ENCODE data around the gene PACRG.

GRCh38 chr6:162904069-162904663, 176.4 kb downstream of the PACRG start:
- TF ChIP-seq MAX (IDR thresholded peaks at IDR 0.05) (no peak), CTCF (IDR thresholded peaks at IDR 0.05; ENCODE audit: low read depth, low read length, missing input control) (no peak), TAF1 (conservative IDR thresholded peaks at IDR 0.05) (no peak), ATF3 (IDR thresholded peaks at IDR 0.05) (no peak), REST (IDR thresholded peaks at IDR 0.05) (no peak), YY1 (IDR thresholded peaks at IDR 0.05) (no peak), RAD21 (IDR thresholded peaks at IDR 0.05) (no peak), JUND (IDR thresholded peaks at IDR 0.05) (no peak), GABPA (IDR thresholded peaks at IDR 0.05 in 1 of 2, conservative IDR thresholded peaks at IDR 0.05 in 1 of 2) (no peak)
